Neural crest cell (in vitro differentiated cells): ENCODE measurements around the gene NPC2. TPM values are rescaled to one million over a fixed set of nuclear protein-coding genes. Genes with fewer than 3 reads are reported as not detected.
"Not testable (repeated sequence)": the region's sequence is repeated elsewhere in the genome, so short reads cannot be mapped to it uniquely, and the experiment has no call there.

Experiments
- DNase-seq: peaks from one replicate; pipeline ENCODE4 v3.0.0; 2021; ENCODE audit warnings: low read depth, mixed read lengths, low spot score
- H3K27ac Mint-ChIP-seq: one replicate; pipeline ENCODE4 v1.8.0; 2021; ENCODE audit warnings: mild to moderate bottlenecking, mixed read lengths; ENCODE audit not compliant: unreplicated experiment
- H3K27me3 Mint-ChIP-seq: 2 replicates; pipeline ENCODE4 v1.8.0; 2021; ENCODE audit warnings: low read depth, mild to moderate bottlenecking, mixed read lengths
- H3K36me3 Mint-ChIP-seq: 2 replicates; pipeline ENCODE4 v1.8.0; 2021; ENCODE audit warnings: low read depth, mild to moderate bottlenecking, mixed read lengths
- H3K4me1 Mint-ChIP-seq: 2 replicates; pipeline ENCODE4 v1.8.0; 2021; ENCODE audit warnings: mixed read lengths
- H3K4me3 Mint-ChIP-seq: one replicate; pipeline ENCODE4 v1.8.0; 2021; ENCODE audit warnings: mild to moderate bottlenecking, mixed read lengths
- H3K9me3 Mint-ChIP-seq: 2 replicates; pipeline ENCODE4 v1.8.0; 2021; ENCODE audit warnings: mixed read lengths
- CTCF ChIP-seq: fragments of 200-600 bp; sonication (generic); conservative IDR thresholded peaks from 2 replicates; pipeline ENCODE4 v1.5.0; 2021; ENCODE audit warnings: antibody characterized with exemption, mild to moderate bottlenecking
- total RNA-seq: library from RNA; stranded (reverse); gene quantifications from 2 replicates; pipeline ENCODE4 v1.2.1, GENCODE V29; 2021

The NPC2 gene
- total RNA-seq, 1 donor from 2014 or later: 108 TPM

GRCh38 chr14:74457565-74457895 lies 35.6 kb downstream of the NPC2 start:
- Mint-ChIP-seq H3K27me3 (no peaks in the 10 kb centered on the region), H3K36me3 (no peaks in the 10 kb centered on the region), H3K27ac (no peak overlapping the region), H3K4me3 (no peak overlapping the region), H3K9me3 (no peaks in the 10 kb centered on the region), H3K4me1 (peaks cover 4% of the 10 kb centered on the region)
- TF ChIP-seq CTCF: no peak
- no peak for DNase-seq

GRCh38 chr14:74456684-74457564 lies 36.2 kb downstream of the NPC2 start:
- no peak for DNase-seq
- Mint-ChIP-seq H3K4me3 (no peak overlapping the region), H3K9me3 (no peaks in the 10 kb centered on the region), H3K4me1 (peaks cover 4% of the 10 kb centered on the region), H3K27me3 (peaks cover under 1% of the 10 kb centered on the region), H3K27ac (peak overlapping the region; percentile 27), H3K36me3 (no peaks in the 10 kb centered on the region)
- no peak for TF ChIP-seq CTCF

GRCh38 chr14:74454397-74454796 lies 38.7 kb downstream of the NPC2 start:
- H3K27ac Mint-ChIP-seq, H3K4me3 Mint-ChIP-seq, H3K9me3 Mint-ChIP-seq, H3K27me3 Mint-ChIP-seq, H3K4me1 Mint-ChIP-seq, DNase-seq, H3K36me3 Mint-ChIP-seq: not testable (repeated sequence)

- TF ChIP-seq CTCF: no peak
- no peaks in the 10 kb centered on the region for H3K36me3 Mint-ChIP-seq
- no peak overlapping the region for H3K4me3 Mint-ChIP-seq
- H3K27me3 Mint-ChIP-seq: peaks cover 2% of the 10 kb centered on the region
- H3K4me1 Mint-ChIP-seq: peaks cover 9% of the 10 kb centered on the region
- H3K27ac Mint-ChIP-seq: no peak overlapping the region
- no peaks in the 10 kb centered on the region for H3K9me3 Mint-ChIP-seq
- no peak for DNase-seq
These were observed 48.2 kb downstream of the NPC2 start for GRCh38 chr14:74444866-74445265.

GRCh38 chr14:74442757-74443156 lies 50.3 kb downstream of the NPC2 start:
- Mint-ChIP-seq H3K4me3 (no peak overlapping the region), H3K4me1 (peaks cover 9% of the 10 kb centered on the region), H3K27me3 (no peaks in the 10 kb centered on the region), H3K9me3 (no peaks in the 10 kb centered on the region), H3K36me3 (no peaks in the 10 kb centered on the region), H3K27ac (no peak overlapping the region)
- TF ChIP-seq CTCF: no peak
- DNase-seq: no peak

GRCh38 chr14:74441113-74441512 lies 52.0 kb downstream of the NPC2 start:
- peaks cover 9% of the 10 kb centered on the region for H3K4me1 Mint-ChIP-seq
- DNase-seq: no peak
- H3K27me3 Mint-ChIP-seq: no peaks in the 10 kb centered on the region
- no peaks in the 10 kb centered on the region for H3K36me3 Mint-ChIP-seq
- no peaks in the 10 kb centered on the region for H3K9me3 Mint-ChIP-seq
- no peak overlapping the region for H3K4me3 Mint-ChIP-seq
- no peak for TF ChIP-seq CTCF
- H3K27ac Mint-ChIP-seq: no peak overlapping the region
